Gastrocnemius medialis (tissue), 4 donors: ENCODE measurements around the gene RAD23B.

Experiments used
- CTCF ChIP-seq, 5 experiments: fragments of 450-650 bp in 3 of 5; fragments of 200-600 bp in 2 of 5; sonication (generic) in 2 of 5; IDR thresholded peaks in 4 of 5; conservative IDR thresholded peaks in 1 of 5; 1 replicate in 4 of 5; 2 replicates in 1 of 5; pipeline ENCODE4 v1.5.1; 2016 to 2019; ENCODE audit warnings: antibody characterized with exemption in 5 of 5, mild to moderate bottlenecking in 3 of 5, moderate library complexity in 3 of 5
- POLR2A ChIP-seq, 2 donors: fragments of 450-650 bp; IDR thresholded peaks; one replicate each; pipeline ENCODE4 v1.6.1; 2017; ENCODE audit warnings: antibody characterized with exemption in 2 of 2, mild to moderate bottlenecking in 2 of 2, moderate library complexity in 2 of 2

GRCh38 chr9:107313555-107314096, 30.5 kb downstream of the RAD23B start:
- TF ChIP-seq POLR2A (IDR thresholded peaks at IDR 0.05) = no peak
- no peak for TF ChIP-seq CTCF (IDR thresholded peaks at IDR 0.05 in 4 of 5, conservative IDR thresholded peaks at IDR 0.05 in 1 of 5)
